Mammary epithelial cell (primary cell): ENCODE data around the gene PTPN7.

Experiments used
- CTCF ChIP-seq, 2 donors: IDR thresholded peaks in 1 of 2; conservative IDR thresholded peaks in 1 of 2; 2 replicates each; pipeline ENCODE4 v1.5.1; 2011 to 2012; ENCODE audit warnings: inconsistent platforms in 2 of 2, low read length in 2 of 2, mild to moderate bottlenecking in 2 of 2, control low read depth in 1 of 2, low read depth in 1 of 2; ENCODE audit not compliant: insufficient read depth in 1 of 2; ENCODE audit errors: extremely low read depth in 1 of 2
- EZH2 ChIP-seq: IDR thresholded peaks from 2 replicates; pipeline ENCODE4 v1.6.1; 2012; ENCODE audit warnings: low read length, inconsistent platforms, borderline replicate concordance

GRCh38 chr1:202153284-202153683 is 7.1 kb downstream of the PTPN7 start:
- no peak for TF ChIP-seq CTCF (conservative IDR thresholded peaks at IDR 0.05 in 1 of 2, IDR thresholded peaks at IDR 0.05 in 1 of 2; ENCODE audit: extremely low read depth in 1 of 2, insufficient read depth in 1 of 2, low read depth in 1 of 2, low read length in 2 of 2)
- no peak for TF ChIP-seq EZH2
